Hematopoietic multipotent progenitor cell treated with erythropoietin and hydrocortisone succinate and interleukin-3 and kit ligand, for 17 days (in vitro differentiated cells): ENCODE results near the gene TIMP3.

Source experiments
- DNase-seq: peaks from one replicate; pipeline ENCODE4 v3.0.0-alpha.2; 2015; ENCODE audit warnings: low spot score

Gene TIMP3

DNA sequence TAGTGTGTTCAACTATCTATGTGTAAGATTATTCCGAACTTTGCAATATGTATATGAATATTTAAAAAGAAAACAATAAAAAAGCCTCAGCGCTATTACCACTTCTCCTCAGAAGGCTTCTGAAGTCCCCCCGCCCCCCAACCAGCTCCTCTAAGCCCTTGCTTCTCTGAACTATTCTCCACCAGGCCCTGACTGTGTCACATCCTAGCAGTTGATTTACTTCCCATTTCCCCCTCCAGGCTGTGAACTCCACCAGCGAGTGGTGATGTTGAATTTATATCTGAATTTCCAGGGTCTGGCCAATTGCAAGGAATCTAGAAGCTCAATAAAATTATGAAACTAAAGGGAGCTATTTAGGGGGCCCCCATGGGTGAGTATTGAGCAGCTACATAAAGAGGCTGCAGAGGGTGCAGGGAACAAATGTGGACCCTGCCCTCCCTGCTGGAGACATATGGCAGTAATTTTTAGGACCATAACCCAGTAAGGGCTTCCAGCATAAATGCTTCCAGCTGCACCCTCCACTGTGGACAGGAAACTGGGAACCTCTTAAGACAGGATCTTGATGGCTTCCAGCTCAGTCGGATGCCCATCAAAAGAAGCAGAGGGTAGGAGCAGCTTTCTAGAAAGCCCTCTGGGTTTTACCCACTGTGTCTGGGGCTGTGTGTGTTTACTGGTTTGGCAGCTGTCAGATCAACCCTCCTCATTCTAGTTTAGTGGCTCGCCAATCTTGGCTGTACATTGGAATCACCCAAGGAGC is 81.4 kb downstream of the TIMP3 start:
- no peak for DNase-seq

DNA sequence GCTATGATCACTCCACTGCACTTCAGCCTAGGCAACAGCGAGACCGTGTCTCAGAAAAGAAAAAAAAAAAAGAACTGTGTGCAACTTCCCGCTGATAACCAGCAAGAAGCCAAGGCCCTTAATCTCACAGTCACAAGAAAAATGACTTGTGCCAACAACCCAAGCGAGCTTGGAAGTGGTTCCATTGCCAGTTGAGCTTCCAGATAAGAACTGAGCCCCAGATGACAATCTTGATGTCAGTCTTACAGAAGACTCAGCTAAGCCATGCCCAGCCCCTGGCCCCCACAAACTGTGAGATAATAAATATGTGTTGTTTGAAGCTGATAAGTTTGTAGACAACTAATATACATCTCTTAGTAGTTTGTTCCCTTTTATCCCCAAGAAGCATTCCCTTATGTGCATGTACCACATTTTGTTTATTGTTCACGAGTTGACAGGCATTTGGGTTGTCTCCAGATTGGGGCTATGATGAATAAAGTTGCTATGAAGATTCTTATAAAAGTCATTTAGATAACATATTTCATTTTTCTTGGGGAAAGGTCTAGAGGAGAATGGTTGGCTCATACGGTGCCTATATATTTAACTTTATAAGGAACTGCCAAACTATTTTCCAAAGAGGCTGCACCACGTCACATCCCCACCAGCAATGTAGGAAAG is 85.9 kb downstream of the TIMP3 start:
- peak; percentile 71 for DNase-seq

DNA sequence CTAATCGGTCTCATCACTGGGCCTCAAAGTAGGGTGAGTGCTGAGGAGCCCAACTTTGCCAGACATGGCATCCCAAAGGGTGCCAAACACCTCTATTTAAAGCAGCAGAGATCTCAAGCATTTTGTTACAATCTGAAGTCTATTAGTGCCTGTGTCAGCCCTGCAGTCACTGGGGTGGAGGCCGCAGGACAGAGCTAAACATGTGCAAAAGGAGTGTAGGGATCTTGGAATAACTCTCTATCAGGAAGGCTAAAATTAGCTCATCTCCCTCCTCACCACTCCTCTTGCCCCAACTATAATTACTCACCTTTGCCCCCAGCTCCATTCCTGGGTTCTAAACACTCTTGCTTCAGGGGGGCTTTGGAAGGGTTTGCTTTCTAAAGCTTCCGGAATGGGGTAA is 87.5 kb downstream of the TIMP3 start:
- DNase-seq = no peak

DNA sequence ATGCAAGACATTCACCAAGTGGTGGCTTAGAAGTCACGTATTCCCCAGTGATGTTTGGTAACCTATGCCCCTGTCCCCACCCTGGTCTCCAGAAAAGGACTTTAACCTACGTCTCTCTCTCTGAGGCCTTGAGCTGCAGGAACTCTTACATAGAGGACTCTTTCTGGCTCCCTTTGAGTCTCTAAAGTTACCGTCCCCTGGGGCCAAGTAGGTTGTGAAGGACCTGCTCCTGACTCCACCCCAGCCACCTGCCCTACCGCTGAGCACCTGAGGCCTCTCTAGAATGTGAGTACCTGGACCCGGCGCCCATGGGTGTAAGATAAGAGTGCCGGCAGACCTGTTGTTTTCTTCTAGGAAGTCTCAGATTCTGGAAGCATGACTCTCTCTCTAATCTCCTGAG is 95.4 kb downstream of the TIMP3 start:
- DNase-seq = no peak

DNA sequence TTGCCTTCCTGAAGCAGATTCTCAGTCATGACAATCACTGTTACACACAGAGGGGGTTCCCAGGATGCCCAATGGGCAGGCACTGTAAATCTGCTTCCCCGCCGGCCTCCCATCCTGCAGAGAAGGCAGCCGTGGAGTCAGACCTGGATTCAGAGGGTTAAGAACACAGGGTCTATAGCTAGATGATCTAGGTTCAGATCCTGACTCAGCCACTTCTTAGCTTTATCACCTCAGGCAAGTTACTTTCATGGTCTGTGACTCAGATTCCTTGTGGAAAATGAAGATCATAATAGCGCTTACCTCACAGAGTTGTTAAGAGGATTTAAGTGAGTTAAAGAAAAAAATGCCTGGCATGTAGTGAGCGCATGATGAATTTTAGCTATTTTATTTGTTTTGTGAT is 95.9 kb downstream of the TIMP3 start:
- no peak for DNase-seq

DNA sequence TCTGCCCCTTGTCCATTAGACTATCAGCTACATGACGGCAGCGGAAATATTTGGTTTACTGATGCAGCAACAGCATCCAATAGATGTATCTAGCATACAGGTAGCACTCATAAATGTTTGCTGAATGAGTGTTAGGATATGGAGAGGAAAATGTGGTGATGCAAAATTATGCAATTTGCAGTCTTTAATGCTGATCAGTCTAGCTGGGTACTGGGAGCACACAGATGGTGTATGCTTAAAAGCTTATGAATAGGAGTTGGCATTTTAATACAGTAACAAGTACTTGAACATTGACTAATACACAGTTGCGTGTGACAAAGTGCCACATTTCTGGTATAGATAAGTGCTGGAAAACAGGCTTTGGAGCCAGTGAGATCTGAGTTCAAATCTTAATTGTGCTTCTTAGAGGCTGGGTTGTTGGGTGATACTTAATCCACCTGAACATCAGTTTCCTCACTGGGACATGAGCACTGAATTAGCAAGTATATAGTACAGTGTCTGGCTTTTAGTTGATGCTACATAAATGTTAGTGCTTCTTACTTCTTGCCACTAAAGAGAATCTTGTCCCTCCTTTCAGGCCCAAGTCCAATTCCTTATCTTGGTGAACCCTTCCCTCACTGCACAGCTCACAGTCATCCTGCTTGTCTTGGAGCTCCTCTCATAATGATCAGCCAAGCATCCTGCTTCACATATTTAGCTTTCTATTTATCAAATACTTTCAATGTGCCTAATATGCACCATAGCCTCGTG is 99.6 kb downstream of the TIMP3 start:
- peak; percentile 48 for DNase-seq

DNA sequence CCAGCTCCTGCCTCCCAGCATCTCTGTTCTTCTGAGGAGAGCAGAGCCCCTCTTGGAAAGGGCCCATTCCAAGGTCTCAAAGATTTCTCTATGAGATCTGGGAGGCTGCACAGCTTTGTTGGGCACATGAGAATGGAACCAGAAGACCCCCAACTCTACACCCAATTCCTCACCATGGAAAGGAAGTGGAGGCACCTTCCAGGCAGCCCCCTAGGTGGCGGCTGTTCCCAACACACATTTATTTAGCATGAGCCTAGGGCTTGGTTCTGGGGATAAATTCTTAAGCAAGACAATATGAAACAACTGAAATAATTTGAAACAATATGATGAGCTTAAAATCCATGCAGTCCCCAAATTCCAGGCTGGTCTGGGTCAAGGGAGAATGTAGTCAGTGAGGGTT is 100.4 kb downstream of the TIMP3 start:
- no peak for DNase-seq

DNA sequence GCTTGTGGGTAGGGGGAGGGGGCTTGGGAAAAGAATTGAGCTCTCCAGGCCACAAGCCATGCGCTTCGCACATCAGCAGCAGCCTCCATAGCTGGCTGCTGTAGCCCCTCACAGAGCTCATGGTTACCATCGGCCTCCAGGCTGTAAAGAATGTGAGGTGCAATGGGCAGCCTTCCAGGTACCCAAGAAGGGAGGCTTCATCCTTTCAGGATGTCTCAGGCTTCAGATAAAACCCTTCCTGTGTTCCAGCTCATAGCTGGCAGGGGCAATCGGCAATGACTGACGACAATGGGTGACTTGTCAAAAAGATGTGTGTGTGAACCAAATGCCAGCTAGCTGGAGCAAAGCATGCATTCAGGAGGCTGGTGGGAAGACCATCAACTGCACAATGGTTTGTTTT is 102.0 kb downstream of the TIMP3 start:
- no peak for DNase-seq

DNA sequence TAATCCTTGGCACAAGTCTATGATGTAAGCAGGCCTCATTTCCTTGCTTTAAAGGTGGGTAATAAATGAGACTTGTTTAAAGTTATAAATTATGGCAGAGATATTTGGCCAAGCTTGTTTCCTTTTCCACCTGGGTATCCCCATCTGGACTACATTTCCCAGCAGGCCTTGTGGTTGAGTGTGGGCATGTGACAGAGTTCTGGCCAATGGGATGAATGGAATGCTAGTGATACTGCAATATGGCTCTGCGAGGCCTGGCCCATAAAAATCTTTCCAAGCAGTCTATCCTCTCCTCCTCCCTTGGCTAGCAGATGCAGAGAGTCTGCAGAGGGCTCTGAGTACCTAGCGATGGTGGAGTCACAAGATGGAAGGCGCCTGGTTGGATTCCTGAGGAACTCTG is 102.5 kb downstream of the TIMP3 start:
- peak; percentile 47 for DNase-seq

DNA sequence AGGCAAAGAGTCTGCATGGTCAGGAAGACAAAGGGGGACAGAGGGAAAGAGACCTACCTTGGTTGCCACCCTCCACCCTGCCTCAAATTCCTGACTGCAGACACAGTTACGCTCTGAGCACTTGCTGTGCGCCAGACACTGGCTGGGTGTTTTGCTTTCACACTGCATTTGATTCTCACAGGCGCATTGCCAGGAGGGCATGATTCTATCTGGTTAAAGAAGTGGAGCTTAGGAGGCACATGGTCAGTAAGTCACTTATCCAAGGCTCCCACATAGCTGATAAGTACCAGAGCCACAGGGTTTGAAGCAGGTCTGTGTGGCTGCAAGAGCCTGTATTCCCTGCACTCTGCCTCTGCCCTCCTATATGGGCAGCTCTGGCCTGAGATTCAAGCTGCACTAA is 103.9 kb downstream of the TIMP3 start:
- no peak for DNase-seq

DNA sequence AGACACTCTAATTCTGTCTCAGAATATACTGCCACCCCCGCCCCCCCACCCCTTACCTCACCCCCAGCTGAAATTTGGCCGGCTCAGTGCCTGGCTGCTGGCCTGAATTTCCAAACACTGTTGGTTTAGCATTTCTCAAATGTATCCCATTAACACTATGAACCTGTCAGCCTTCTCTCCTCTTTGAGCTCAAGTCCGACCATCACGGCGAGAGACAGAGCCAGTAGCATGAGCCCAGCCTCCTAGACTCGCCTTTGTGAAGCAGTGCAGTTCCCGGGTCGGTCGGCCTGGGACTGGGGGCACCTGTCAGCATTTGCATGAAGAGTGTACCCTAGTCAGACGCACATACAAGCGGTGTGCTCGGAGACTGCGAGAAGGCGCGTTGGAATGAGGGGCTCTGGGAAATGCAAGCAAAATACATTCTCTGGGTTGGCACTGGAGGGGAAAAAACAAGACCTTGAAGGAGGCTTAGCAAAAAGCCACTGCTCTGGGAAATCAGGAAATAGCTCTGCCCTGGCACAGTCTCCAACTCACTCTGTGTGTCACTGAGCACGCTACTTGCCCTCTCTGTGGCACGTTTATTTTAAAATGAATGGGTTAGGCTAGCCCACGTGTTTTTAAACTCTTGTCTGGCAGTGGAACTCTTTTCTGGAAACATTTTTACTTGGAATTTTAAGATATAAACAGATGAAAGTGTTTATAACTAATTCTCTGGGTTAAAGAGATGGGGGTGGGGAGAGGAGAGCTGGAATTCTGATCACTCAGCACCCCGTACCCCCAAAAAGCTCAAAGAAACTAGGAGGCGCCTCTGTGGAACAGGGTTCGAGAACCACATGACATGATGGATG is 108.3 kb downstream of the TIMP3 start:
- no peak for DNase-seq

DNA sequence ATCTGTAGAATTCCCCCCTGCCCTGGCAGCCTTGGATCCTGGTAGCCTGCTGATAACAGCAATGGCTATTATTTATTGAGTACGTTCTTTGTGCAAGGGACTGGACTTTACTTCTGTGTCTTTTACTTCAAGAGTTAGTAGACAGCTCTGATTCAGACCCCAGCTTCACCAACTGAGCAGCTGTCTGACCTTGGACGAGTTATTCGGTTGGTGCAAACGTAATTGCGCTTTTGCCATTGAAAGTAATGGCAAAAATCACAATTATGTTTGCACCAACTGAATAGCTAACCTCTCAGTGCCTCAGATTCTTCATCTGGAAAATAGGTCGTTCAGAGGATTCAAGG is 108.9 kb downstream of the TIMP3 start:
- no peak for DNase-seq

DNA sequence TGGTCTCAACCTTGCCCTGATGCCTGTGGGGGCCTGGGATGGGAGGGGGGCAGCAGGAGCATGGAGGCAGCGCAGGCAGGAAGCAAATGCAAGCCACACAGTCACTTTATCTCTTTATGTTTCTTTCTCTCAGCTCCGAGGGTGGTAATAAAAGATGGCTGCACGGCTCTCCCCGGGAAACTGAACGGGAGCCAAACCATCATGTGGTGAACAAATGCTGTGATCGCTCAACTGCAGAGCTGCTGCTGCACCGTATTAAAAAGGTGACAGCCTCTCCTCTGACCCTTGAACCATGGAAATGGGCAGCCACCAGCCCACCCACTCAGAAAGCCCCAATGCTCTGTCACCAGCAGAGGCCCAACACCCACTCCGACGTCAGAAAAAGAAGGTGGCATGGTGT is 110.0 kb downstream of the TIMP3 start:
- DNase-seq = no peak
